ENCODE results near the gene PRLR. TPM values are rescaled to one million over a fixed set of nuclear protein-coding genes. Genes with fewer than 3 reads are reported as not detected.

Gene PRLR
- polyA plus RNA-seq, 1 donor from 2014 or later: 0.50 TPM

DNA sequence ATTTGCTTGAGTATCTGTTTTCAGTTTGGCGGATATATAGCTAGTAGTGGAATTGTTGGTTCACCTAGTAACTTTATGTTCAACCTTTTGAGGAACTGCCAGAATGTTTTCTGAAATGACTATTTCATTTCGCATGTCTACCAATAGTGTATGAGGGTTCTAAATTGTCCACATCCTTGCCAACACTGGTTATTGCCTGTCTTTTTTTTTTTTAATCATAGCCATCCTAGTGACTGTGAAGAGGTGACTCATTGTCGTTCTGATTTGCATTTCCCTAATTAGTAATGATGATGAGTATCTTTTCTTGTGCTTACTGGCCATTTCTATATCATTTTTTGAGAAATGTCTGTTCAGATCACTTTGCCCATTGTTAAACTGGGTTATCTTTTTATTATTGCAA lies 52.5 kb downstream of the PRLR start:
- Histone ChIP-seq H2AFZ (ENCODE audit: low read depth, low read length) (no peak overlapping the region), H3K4me2 (ENCODE audit: low read length) (no peak overlapping the region), H3K9ac (ENCODE audit: low read length) (no peak overlapping the region), H3K9me3 (ENCODE audit: low read length) (no peaks in the 10 kb centered on the region), H3K36me3 (ENCODE audit: insufficient read depth, low read length) (no peaks in the 10 kb centered on the region), H4K20me1 (ENCODE audit: insufficient read depth) (no peaks in the 10 kb centered on the region), H3K79me2 (replicated peaks; ENCODE audit: insufficient read depth, low read length) (no peaks in the 10 kb centered on the region), H3K27me3 (ENCODE audit: insufficient read depth, low read depth, low read length) (no peaks in the 10 kb centered on the region), H3K27ac (ENCODE audit: low read length) (no peak overlapping the region), H3K4me3 (ENCODE audit: low read length) (no peak overlapping the region), H3F3A (ENCODE audit: insufficient read depth, low read length, poor library complexity, severe bottlenecking) (no peaks in the 10 kb centered on the region), H3K9me2 (ENCODE audit: insufficient read depth, low read length) (no peaks in the 10 kb centered on the region)
- TF ChIP-seq TAF1 (IDR thresholded peaks at IDR 0.05; ENCODE audit: low read depth) (no peak), POLR2AphosphoS5 (IDR thresholded peaks at IDR 0.05) (no peak), RAD21 (conservative IDR thresholded peaks at IDR 0.05) (no peak), EP300 (conservative IDR thresholded peaks at IDR 0.05; ENCODE audit: poor library complexity, severe bottlenecking) (no peak), MXI1 (conservative IDR thresholded peaks at IDR 0.05; ENCODE audit: poor library complexity, severe bottlenecking) (no peak), SMC3 (conservative IDR thresholded peaks at IDR 0.05; ENCODE audit: poor library complexity) (no peak), EZH2 (IDR thresholded peaks at IDR 0.05; ENCODE audit: borderline replicate concordance, insufficient read depth, low read length, poor library complexity, severe bottlenecking) (no peak)
- TF ChIP-seq, protein P1, sequence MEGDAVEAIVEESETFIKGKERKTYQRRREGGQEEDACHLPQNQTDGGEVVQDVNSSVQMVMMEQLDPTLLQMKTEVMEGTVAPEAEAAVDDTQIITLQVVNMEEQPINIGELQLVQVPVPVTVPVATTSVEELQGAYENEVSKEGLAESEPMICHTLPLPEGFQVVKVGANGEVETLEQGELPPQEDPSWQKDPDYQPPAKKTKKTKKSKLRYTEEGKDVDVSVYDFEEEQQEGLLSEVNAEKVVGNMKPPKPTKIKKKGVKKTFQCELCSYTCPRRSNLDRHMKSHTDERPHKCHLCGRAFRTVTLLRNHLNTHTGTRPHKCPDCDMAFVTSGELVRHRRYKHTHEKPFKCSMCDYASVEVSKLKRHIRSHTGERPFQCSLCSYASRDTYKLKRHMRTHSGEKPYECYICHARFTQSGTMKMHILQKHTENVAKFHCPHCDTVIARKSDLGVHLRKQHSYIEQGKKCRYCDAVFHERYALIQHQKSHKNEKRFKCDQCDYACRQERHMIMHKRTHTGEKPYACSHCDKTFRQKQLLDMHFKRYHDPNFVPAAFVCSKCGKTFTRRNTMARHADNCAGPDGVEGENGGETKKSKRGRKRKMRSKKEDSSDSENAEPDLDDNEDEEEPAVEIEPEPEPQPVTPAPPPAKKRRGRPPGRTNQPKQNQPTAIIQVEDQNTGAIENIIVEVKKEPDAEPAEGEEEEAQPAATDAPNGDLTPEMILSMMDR (IDR thresholded peaks at IDR 0.05; ENCODE audit: poor library complexity, severe bottlenecking): no peak
- TF ChIP-seq, protein P2, sequence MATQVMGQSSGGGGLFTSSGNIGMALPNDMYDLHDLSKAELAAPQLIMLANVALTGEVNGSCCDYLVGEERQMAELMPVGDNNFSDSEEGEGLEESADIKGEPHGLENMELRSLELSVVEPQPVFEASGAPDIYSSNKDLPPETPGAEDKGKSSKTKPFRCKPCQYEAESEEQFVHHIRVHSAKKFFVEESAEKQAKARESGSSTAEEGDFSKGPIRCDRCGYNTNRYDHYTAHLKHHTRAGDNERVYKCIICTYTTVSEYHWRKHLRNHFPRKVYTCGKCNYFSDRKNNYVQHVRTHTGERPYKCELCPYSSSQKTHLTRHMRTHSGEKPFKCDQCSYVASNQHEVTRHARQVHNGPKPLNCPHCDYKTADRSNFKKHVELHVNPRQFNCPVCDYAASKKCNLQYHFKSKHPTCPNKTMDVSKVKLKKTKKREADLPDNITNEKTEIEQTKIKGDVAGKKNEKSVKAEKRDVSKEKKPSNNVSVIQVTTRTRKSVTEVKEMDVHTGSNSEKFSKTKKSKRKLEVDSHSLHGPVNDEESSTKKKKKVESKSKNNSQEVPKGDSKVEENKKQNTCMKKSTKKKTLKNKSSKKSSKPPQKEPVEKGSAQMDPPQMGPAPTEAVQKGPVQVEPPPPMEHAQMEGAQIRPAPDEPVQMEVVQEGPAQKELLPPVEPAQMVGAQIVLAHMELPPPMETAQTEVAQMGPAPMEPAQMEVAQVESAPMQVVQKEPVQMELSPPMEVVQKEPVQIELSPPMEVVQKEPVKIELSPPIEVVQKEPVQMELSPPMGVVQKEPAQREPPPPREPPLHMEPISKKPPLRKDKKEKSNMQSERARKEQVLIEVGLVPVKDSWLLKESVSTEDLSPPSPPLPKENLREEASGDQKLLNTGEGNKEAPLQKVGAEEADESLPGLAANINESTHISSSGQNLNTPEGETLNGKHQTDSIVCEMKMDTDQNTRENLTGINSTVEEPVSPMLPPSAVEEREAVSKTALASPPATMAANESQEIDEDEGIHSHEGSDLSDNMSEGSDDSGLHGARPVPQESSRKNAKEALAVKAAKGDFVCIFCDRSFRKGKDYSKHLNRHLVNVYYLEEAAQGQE (IDR thresholded peaks at IDR 0.05; ENCODE audit: borderline replicate concordance): no peak

DNA sequence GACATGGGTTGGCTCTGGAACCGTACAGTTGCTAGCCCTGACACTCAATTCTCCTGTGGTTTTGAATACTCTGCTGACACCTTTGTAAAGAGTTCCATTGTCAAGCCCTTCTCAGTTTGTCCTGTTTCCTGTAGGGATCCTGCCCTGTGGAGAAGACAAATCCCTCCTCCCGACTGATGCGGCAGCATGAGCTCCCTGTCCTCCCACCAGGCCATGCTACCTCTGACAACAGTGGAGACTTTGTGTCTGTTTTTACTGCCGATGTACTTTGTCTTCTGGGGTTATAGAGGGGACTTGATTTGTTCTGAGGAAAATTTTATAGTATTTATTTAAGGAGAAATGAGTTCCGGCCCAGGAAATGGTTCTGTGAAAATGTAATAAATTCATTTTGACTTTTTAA lies 57.8 kb downstream of the PRLR start:
- Histone ChIP-seq H3K9ac (ENCODE audit: low read length) (no peak overlapping the region), H3K27me3 (ENCODE audit: insufficient read depth, low read depth, low read length) (no peaks in the 10 kb centered on the region), H3K27ac (ENCODE audit: low read length) (no peak overlapping the region), H3K4me3 (ENCODE audit: low read length) (no peak overlapping the region), H3K36me3 (ENCODE audit: insufficient read depth, low read length) (no peaks in the 10 kb centered on the region), H3K9me3 (ENCODE audit: low read length) (no peaks in the 10 kb centered on the region), H3K9me2 (ENCODE audit: insufficient read depth, low read length) (no peaks in the 10 kb centered on the region), H3K4me2 (ENCODE audit: low read length) (no peak overlapping the region), H4K20me1 (ENCODE audit: insufficient read depth) (no peaks in the 10 kb centered on the region), H2AFZ (ENCODE audit: low read depth, low read length) (no peak overlapping the region), H3K79me2 (replicated peaks; ENCODE audit: insufficient read depth, low read length) (no peaks in the 10 kb centered on the region), H3F3A (ENCODE audit: insufficient read depth, low read length, poor library complexity, severe bottlenecking) (no peaks in the 10 kb centered on the region)
- TF ChIP-seq EZH2 (IDR thresholded peaks at IDR 0.05; ENCODE audit: borderline replicate concordance, insufficient read depth, low read length, poor library complexity, severe bottlenecking): no peak
- TF ChIP-seq POLR2AphosphoS5 (IDR thresholded peaks at IDR 0.05): no peak
- TF ChIP-seq RAD21 (conservative IDR thresholded peaks at IDR 0.05): no peak
- TF ChIP-seq, protein P1 (IDR thresholded peaks at IDR 0.05; ENCODE audit: poor library complexity, severe bottlenecking): no peak
- no peak for TF ChIP-seq MXI1 (conservative IDR thresholded peaks at IDR 0.05; ENCODE audit: poor library complexity, severe bottlenecking)
- no peak for TF ChIP-seq TAF1 (IDR thresholded peaks at IDR 0.05; ENCODE audit: low read depth)
- no peak for TF ChIP-seq SMC3 (conservative IDR thresholded peaks at IDR 0.05; ENCODE audit: poor library complexity)
- TF ChIP-seq, protein P2 (IDR thresholded peaks at IDR 0.05; ENCODE audit: borderline replicate concordance): no peak
- no peak for TF ChIP-seq EP300 (conservative IDR thresholded peaks at IDR 0.05; ENCODE audit: poor library complexity, severe bottlenecking)

Data from neural cell (in vitro differentiated cells).